PC-9 (cell line): ENCODE results near the gene COL4A4. TPM values are rescaled to one million over a fixed set of nuclear protein-coding genes. Genes with fewer than 3 reads are reported as not detected.

ENCODE experiments used
- BruUV-seq: library from RNA; stranded (reverse); fragments of 400-500 nt; replicated peaks from 2 replicates; lab custom pipeline; 2021; lab: Mats Ljungman, UMichigan
- CTCF ChIA-PET: fragments of 300-600 bp; sonication (Branson Sonifier 250); formaldehyde crosslinking; loops from one replicate; lab custom pipeline; 2022; ENCODE audit warnings: antibody characterized with exemption; lab: Charles Lee
- POLR2A ChIA-PET: fragments of 300-600 bp; sonication (Branson Sonifier 250); formaldehyde crosslinking; loops from one replicate; lab custom pipeline; 2022; ENCODE audit warnings: antibody characterized with exemption; ENCODE audit not compliant: unreplicated experiment; lab: Charles Lee
- DNase-seq, 2 experiments: peaks; one replicate each; pipeline versions ENCODE4 v3.0.0 to v3.0.0-alpha.2; 2015 to 2022; ENCODE audit warnings: mixed read lengths in 1 of 2
- H2AFZ ChIP-seq: fragments of 200-600 bp; sonication (generic); 2 replicates; pipeline ENCODE4 v1.8.1; 2017; ENCODE audit warnings: antibody characterized with exemption
- H3F3A ChIP-seq: fragments of 200-600 bp; sonication (generic); 2 replicates; pipeline ENCODE4 v1.8.1; 2017; ENCODE audit warnings: antibody characterized with exemption, mild to moderate bottlenecking, low read depth; ENCODE audit not compliant: insufficient read depth
- H3K27ac ChIP-seq: fragments of 200-600 bp; sonication (generic); 2 replicates; pipeline ENCODE4 v1.6.1; 2016; ENCODE audit warnings: mixed run types
- H3K27me3 ChIP-seq: fragments of 200-600 bp; sonication (generic); 2 replicates; pipeline ENCODE4 v1.6.1; 2016; ENCODE audit warnings: low read depth, mixed run types; ENCODE audit not compliant: insufficient read depth
- H3K36me3 ChIP-seq: fragments of 200-600 bp; sonication (generic); 2 replicates; pipeline ENCODE4 v1.6.1; 2016; ENCODE audit warnings: low read depth, mixed run types
- H3K4me1 ChIP-seq: fragments of 200-600 bp; sonication (generic); replicated peaks from 2 replicates; pipeline ENCODE4 v1.6.1; 2016; ENCODE audit warnings: mixed run types; ENCODE audit not compliant: insufficient read depth
- H3K4me2 ChIP-seq: fragments of 200-600 bp; sonication (generic); 2 replicates; pipeline ENCODE4 v1.6.1; 2017; ENCODE audit warnings: mixed run types
- H3K4me3 ChIP-seq: fragments of 200-600 bp; sonication (generic); 2 replicates; pipeline ENCODE4 v1.6.1; 2016; ENCODE audit warnings: mixed run types
- H3K79me2 ChIP-seq: fragments of 200-600 bp; sonication (generic); 2 replicates; pipeline ENCODE4 v1.6.1; 2017; ENCODE audit warnings: low read depth, mixed run types
- H3K9me2 ChIP-seq: fragments of 200-600 bp; sonication (generic); 2 replicates; pipeline ENCODE4 v1.8.1; 2017; ENCODE audit warnings: mild to moderate bottlenecking; ENCODE audit not compliant: insufficient read depth
- H3K9me3 ChIP-seq: fragments of 200-600 bp; sonication (generic); 2 replicates; pipeline ENCODE4 v1.8.1; 2016; ENCODE audit warnings: low read depth; ENCODE audit not compliant: insufficient read depth
- H4K20me1 ChIP-seq: fragments of 200-600 bp; sonication (generic); 2 replicates; pipeline ENCODE4 v1.8.1; 2017; ENCODE audit not compliant: insufficient read depth
- EZH2 ChIP-seq: fragments of 200-600 bp; sonication (generic); IDR thresholded peaks from 2 replicates; pipeline ENCODE4 v1.8.0; 2017; ENCODE audit warnings: antibody characterized with exemption, low read depth
- intact Hi-C: fragments of 100-400 bp; cut with micrococcal nuclease; formaldehyde crosslinking; loops from one replicate; pipeline ENCODE4 v1.10.0; 2022; ENCODE audit not compliant: unreplicated experiment
- total RNA-seq: library from RNA; stranded (reverse); gene quantifications from 2 replicates; pipeline ENCODE4 v1.2.3, GENCODE V29; 2021
- TF ChIP-seq, protein P1 (sequence below): fragments of 200-600 bp; sonication (generic); conservative IDR thresholded peaks from 2 replicates; pipeline ENCODE4 v1.6.1; 2017; ENCODE audit warnings: mixed run types, antibody characterized with exemption, mild to moderate bottlenecking, moderate library complexity

COL4A4 gene
- total RNA-seq, 1 experiment from 2014 or later, result 5.6 TPM

DNA sequence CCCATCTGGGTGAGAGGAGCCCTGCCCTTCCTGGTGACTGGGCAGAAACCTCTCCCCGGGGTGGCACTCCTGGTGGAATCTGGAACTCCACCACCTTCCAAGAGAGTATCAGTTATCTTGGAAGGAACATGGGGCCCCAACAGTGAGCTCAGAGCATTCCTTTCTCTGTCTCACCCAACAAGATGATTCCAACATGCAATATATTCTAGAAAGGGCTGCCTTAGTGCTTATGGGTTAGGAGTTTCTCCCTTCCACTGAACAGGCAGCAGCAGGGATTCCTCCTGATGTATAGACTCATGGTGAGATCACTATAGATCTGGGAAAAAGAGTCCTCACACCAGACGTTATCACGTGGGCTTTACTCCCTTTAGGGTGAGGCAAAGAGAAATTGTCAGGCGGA lies 147.1 kb downstream of the COL4A4 start:
- H3K79me2 ChIP-seq, result no peaks in the 10 kb centered on the region
- no peaks in the 10 kb centered on the region for H3F3A ChIP-seq
- ChIA-PET POLR2A (no interaction called here), CTCF (no interaction called here)
- no peaks in the 10 kb centered on the region for H3K27me3 ChIP-seq
- no TSS peak for BruUV-seq
- intact Hi-C loops, result no loop called here
- no peak overlapping the region for H3K4me3 ChIP-seq
- no peak for DNase-seq
- no peak overlapping the region for H3K27ac ChIP-seq
- no peaks in the 10 kb centered on the region for H4K20me1 ChIP-seq
- no peak overlapping the region for H2AFZ ChIP-seq
- H3K4me1 ChIP-seq, result no peaks in the 10 kb centered on the region
- H3K9me2 ChIP-seq, result no peaks in the 10 kb centered on the region
- TF ChIP-seq, protein P1, sequence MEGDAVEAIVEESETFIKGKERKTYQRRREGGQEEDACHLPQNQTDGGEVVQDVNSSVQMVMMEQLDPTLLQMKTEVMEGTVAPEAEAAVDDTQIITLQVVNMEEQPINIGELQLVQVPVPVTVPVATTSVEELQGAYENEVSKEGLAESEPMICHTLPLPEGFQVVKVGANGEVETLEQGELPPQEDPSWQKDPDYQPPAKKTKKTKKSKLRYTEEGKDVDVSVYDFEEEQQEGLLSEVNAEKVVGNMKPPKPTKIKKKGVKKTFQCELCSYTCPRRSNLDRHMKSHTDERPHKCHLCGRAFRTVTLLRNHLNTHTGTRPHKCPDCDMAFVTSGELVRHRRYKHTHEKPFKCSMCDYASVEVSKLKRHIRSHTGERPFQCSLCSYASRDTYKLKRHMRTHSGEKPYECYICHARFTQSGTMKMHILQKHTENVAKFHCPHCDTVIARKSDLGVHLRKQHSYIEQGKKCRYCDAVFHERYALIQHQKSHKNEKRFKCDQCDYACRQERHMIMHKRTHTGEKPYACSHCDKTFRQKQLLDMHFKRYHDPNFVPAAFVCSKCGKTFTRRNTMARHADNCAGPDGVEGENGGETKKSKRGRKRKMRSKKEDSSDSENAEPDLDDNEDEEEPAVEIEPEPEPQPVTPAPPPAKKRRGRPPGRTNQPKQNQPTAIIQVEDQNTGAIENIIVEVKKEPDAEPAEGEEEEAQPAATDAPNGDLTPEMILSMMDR, result no peak
- no peak for TF ChIP-seq EZH2
- no peaks in the 10 kb centered on the region for H3K9me3 ChIP-seq
- H3K4me2 ChIP-seq, result no peak overlapping the region
- H3K36me3 ChIP-seq, result no peaks in the 10 kb centered on the region

DNA sequence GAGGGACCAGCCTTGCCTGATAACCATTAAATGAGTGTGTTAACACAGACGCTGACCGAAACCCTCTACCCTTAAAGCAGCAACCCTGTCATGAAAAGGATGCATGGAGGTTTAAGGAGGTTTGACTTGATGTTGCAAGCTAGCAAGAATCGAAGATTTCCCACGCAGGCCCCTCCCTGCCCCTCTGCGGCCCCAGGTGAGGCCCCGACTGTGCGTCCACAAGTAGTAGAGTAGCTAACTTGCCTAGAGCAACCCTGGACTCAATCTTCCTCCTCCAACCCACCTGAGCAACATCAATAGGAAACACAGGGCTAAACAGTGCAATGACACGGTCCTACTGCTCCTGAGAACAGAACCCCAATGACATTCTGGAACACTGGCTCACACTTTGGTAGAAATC lies 150.1 kb downstream of the COL4A4 start:
- Histone ChIP-seq H3K79me2 (no peaks in the 10 kb centered on the region), H3K36me3 (no peaks in the 10 kb centered on the region), H3K9me3 (no peaks in the 10 kb centered on the region), H2AFZ (no peak overlapping the region), H3K27me3 (no peaks in the 10 kb centered on the region), H3K9me2 (no peaks in the 10 kb centered on the region), H3F3A (no peaks in the 10 kb centered on the region), H3K4me1 (no peaks in the 10 kb centered on the region), H3K4me3 (no peak overlapping the region), H3K27ac (no peak overlapping the region), H3K4me2 (no peak overlapping the region), H4K20me1 (no peaks in the 10 kb centered on the region)
- TF ChIP-seq EZH2, result no peak
- TF ChIP-seq, protein P1, result no peak
- DNase-seq, result no peak
- intact Hi-C loops, result no loop called here
- ChIA-PET POLR2A (no interaction called here), CTCF (no interaction called here)
- BruUV-seq, result no TSS peak

DNA sequence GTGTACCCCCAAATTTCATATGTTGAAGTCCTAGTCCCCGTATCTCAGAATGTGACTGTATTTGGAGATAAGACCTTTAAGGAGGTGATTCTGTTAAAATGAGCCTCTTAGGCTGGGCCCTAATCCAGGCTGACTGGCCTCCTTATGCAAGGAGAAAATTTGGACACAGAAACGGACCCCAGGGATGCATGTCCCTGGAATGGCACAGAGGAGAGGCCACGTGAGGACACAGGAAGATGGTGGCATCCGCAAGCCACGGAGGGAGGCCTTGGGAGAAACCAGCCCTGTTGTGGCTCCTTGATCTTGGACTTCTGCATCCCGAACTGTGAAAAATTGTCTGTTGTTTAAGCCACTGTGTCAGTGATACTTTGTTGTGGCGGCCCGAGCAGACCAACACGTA lies 150.7 kb downstream of the COL4A4 start:
- CTCF ChIA-PET, result no interaction called here

More for the DNA sequence above, 150.7 kb downstream of the COL4A4 start:
- Histone ChIP-seq H2AFZ (no peak overlapping the region), H3K79me2 (no peaks in the 10 kb centered on the region), H3K9me3 (no peaks in the 10 kb centered on the region), H3K4me1 (no peaks in the 10 kb centered on the region), H3K27me3 (no peaks in the 10 kb centered on the region), H3K27ac (no peak overlapping the region), H3K36me3 (no peaks in the 10 kb centered on the region), H4K20me1 (no peaks in the 10 kb centered on the region), H3K4me2 (no peak overlapping the region), H3F3A (no peaks in the 10 kb centered on the region), H3K4me3 (no peak overlapping the region), H3K9me2 (no peaks in the 10 kb centered on the region)
- POLR2A ChIA-PET, result no interaction called here
- no TSS peak for BruUV-seq
- no peak for TF ChIP-seq EZH2
- TF ChIP-seq, protein P1, result no peak
- intact Hi-C loops, result no loop called here
- no peak for DNase-seq
